Stimulated activated CD8-positive, alpha-beta memory T cell treated with anti-CD3 and anti-CD28 coated beads, Interleukin-15, amount 100 ng/mL, for 4 hours (primary cell): ENCODE measurements around the gene ERN2.
"Not testable (repeated sequence)": the region's sequence is repeated elsewhere in the genome, so short reads cannot be mapped to it uniquely, and the experiment has no call there.

Experiments used
- DNase-seq, 2 donors: peaks; one replicate each; pipeline ENCODE4 v3.0.0-alpha.2; 2020; ENCODE audit warnings: low read depth in 2 of 2

Gene ERN2

DNA sequence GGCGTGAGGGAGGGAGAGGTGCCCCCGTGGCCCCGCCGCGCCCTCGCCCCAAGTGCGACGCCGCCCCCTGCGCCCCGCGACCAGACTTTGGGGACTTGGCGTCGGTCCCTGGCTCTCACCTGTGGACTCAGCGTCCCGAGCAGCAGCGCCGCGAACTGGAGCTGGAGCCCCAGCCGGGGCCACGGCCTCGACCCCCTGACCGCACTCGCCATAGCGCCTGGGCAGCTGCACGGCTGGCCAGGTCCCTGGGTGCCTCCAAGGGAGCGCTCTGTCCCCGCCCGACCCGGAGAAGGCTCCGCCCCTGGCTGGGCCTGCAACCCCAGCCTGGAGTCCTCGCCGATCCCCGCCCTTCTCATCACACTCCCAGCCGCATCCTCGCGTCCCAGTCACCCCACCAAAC, at the start of gene ERN2:
Gene ERN2 (minus strand): TSS at position 247 of the 400 bp plus-strand sequence. CDS start 35 bp downstream, at position 212.
- no peak for DNase-seq

GRCh38 chr16:23757937-23758619, 45.1 kb upstream of the ERN2 start:
- DNase-seq = no peak

- no peak for DNase-seq
These were observed 44.1 kb upstream of the ERN2 start for GRCh38 chr16:23757116-23757515.

GRCh38 chr16:23755484-23755809, 42.4 kb upstream of the ERN2 start:
- no peak for DNase-seq

- DNase-seq = no peak
These were observed 41.8 kb upstream of the ERN2 start, which contains the start of gene CHP2 for GRCh38 chr16:23754594-23755483. Gene CHP2 (plus strand): TSS chr16:23755026. CDS start chr16:23755050, 24 bp downstream.

- no peak for DNase-seq
These were observed 41.0 kb upstream of the ERN2 start for GRCh38 chr16:23753908-23754593.

GRCh38 chr16:23751053-23751452, 38.0 kb upstream of the ERN2 start:
- DNase-seq = not testable (repeated sequence)

DNA sequence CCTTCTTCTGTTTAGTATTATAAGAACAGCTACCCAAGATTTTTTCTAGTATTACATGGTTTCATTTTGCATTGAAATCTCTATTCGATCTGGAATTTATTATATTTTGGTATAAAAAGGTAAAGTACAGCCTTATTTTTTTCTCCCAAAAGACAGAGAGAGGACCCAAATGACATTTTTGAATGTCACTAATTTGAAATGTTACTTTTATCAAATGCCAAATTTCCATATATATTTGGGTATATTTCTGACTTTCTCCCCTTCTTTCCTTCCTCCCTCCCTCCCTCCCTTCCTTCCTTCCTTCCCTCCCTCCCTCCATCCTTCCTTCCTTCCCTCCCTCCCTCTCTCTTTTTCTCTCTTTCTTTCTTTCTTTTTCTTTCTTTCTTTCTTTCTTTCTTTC, 35.6 kb upstream of the ERN2 start:
- DNase-seq = no peak

- DNase-seq = no peak
These were observed 32.2 kb upstream of the ERN2 start for GRCh38 chr16:23745263-23745662.

GRCh38 chr16:23742766-23743165, 29.7 kb upstream of the ERN2 start:
- no peak for DNase-seq

- DNase-seq = no peak
These were observed 28.8 kb upstream of the ERN2 start for GRCh38 chr16:23741675-23742303.

GRCh38 chr16:23739516-23739915, 26.5 kb upstream of the ERN2 start:
- no peak for DNase-seq

- not testable (repeated sequence) for DNase-seq
These were observed 24.5 kb upstream of the ERN2 start for GRCh38 chr16:23737423-23738028.

DNA sequence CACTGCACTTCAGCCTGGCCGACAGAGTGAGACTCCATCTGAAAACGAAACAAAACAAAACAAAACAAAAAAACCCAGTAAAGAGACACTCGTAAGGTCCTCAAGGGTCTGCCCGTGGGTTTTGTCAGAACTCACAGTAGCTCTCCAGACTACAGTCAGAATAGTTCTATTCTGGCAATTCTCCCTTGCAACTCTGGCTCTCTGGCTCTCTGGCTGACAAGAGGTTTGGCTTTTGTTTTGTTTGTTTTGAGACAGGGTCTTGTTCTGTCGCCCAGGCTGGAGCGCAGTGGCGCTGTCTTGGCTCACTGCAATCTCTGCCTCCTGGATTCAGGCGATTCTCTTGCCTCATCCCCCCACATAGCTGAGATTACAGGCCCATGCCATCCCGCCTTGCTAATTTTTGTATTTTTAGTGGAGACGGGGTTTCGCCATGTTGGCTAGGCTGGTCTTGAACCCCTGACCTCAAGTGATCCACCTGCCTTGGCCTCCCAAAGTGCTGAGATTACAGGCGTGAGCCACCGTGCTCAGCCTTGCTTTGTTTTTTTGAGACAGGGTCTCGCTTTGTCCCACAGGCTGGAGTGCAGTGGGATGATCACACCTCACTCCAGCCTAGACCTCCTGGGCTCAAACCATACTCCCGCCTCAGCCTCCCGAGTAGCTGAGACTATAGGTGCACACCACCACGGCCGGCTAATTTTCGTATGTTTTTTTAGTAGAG, 21.3 kb upstream of the ERN2 start:
- no peak for DNase-seq

GRCh38 chr16:23729503-23730424, 16.7 kb upstream of the ERN2 start:
- no peak for DNase-seq

DNA sequence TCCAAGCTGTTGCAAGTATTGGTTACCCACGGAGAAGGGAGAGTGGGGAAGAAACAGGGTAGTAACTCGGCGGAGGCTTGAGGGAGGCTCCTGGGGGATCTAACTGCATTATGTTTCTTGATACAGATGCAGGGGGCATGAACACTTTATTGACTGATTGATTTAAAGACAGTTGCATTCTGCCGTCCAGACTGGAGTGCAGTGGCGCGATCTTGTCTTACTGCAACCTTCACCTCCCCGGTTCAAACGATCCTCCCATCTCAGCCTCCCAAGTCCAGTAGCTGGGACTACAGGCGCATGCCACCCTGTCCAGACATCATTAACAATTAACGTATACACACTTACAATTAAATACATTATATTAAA, 15.1 kb upstream of the ERN2 start:
- DNase-seq = no peak

DNA sequence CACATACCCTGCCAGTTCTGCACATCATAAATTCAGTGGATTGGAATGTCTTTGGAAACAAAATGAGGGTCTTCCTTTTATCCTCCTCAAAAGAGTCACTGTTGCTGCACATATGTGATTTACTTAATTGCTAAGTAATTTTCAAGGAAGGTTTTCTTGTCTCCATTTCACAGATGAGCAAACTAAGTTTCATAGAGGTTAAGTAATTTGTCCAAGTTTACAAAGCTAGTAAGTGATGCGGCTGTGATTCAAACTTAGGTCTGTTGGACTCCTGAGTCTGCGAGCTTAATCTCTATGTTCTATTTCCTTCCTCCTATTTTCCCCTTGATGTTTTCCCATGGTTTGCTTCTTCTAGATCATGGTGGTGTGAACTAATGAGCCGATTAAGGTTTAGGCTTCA, 13.7 kb upstream of the ERN2 start:
- DNase-seq = no peak

DNA sequence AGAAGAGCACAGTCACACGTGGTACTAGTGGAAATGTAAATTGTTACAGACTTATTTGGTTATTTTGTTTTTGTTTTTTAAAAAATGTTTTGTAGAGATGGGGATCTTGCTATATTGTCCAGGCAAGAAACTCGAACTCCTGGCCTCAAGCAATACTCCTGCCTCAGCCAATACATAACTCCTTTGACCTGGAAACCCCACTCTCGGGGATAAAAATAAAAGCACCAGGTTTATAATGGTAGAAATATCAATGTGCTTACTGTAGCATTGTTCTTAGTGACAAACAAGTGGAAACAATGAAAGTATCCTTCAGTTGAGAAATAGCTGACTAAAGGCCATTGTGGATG, 11.7 kb upstream of the ERN2 start:
- DNase-seq = no peak

DNA sequence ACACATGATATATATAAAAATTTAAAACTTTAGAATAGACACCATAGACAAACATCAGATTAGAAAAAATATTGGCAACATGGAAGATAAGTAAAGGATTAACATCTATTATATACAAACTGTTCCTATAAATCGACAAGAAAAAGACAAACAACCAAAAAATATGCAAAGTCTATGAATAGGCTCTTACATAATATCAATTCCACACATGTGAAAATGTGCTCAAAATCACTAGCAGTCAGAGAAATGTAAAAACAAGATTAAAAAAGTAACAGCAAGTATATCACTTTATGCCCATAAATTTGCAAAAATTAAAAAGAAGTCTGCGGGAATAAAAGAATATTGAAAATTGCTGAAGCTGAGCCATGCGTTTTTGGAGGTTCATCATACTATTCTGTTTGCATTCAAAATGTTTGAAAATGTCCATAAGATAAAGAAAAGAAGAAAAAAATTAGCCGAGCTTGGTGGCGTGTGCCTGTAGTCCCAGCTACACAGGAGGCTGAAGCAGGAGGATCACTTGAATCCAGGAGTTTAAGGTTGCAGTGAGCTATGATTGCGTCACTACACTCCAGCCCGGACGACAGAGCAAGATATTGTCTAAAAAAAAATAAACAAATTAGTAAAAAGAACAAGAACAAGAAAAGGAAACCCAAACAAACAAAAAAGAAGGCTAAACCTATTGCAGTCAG, 11.2 kb upstream of the ERN2 start:
- no peak for DNase-seq
